HG03575 (cell line): ENCODE measurements around the gene STUB1.

Source experiments
- ATAC-seq: cut with Tn5 transposase; IDR thresholded peaks from one replicate; pipeline ENCODE4 v1.9.1; 2021; ENCODE audit not compliant: unreplicated experiment, insufficient number of reproducible peaks, low FRiP score; ENCODE audit errors: extremely low read depth

Gene STUB1

DNA sequence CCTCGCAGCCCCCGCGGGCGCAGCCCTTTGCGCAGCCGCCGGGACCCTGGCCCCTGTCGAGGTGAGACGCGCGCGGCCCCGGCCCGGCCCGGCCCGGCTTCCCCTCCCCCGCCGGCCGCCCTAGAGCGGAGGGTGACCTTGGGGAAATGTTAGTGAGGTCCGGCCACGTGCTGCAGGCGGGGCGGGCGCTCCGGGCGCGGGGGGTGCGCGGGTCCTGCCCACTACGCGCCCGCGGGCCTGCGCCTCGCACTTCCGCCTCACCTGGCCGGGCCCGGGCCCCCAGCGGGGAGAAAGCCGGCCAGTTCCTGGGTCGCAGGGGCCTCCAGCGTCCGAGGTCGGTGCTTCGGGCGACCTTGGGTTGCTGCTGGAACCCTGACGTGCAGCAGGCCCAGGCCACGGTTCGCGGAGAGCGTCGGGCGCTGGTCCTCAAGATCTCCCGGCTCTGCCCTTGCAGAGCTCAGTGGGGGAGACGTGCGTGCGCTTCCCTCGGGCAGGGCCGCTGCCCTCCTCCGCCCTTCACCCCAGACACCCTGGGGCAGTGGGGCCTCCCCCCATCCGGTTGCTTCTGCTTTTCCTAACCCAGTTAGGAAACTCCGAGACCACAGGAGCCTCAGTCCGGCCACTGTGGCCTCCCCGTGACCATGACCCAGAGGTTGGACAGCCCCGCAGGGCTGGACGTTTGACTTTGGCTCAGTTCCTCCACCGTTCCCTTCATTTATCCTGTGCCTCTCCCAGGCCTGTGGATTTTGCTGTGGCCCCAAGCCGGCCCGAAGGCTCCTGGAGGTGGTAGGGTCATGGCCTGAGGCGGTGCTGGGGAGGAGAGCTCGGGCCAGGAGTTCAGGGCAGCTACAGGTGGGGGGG, 37.8 kb upstream of the STUB1 start:
- ATAC-seq, result no peak

DNA sequence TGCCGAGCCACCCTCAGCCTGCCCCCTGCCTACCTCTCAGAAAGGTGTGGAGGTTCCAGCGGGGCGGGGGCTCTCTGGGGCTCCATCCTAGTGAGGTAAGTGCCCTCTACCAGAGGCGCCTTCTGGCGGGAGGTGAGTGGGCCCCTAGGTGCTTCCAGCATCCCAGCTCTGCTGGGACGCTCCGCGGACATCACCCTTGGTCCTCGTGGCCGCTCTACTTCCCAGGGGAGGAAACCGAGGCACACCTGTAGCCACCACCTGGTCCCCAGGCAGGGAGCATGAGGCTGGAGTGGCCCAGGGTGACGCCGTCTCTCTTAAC, 37.2 kb upstream of the STUB1 start:
- no peak for ATAC-seq

DNA sequence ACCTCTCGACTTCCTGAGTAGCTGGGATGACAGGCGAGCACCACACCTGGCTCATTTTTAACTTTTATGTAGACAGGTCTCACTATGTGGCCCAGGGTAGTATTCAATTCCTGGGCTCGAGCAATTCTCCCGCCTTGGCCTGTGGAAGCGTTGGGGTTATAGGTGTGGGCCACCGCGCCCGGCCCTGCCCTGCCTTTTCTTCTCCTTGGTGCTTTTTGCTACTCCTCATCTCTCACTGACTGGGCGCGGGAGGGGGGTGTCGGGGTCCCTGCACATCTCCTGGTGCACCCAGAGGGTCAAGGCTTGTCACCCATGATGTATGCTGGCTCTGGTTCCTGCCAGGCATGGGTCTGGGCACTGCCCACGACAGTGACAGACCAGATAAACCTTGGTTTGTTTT, 35.7 kb upstream of the STUB1 start:
- ATAC-seq, result no peak

DNA sequence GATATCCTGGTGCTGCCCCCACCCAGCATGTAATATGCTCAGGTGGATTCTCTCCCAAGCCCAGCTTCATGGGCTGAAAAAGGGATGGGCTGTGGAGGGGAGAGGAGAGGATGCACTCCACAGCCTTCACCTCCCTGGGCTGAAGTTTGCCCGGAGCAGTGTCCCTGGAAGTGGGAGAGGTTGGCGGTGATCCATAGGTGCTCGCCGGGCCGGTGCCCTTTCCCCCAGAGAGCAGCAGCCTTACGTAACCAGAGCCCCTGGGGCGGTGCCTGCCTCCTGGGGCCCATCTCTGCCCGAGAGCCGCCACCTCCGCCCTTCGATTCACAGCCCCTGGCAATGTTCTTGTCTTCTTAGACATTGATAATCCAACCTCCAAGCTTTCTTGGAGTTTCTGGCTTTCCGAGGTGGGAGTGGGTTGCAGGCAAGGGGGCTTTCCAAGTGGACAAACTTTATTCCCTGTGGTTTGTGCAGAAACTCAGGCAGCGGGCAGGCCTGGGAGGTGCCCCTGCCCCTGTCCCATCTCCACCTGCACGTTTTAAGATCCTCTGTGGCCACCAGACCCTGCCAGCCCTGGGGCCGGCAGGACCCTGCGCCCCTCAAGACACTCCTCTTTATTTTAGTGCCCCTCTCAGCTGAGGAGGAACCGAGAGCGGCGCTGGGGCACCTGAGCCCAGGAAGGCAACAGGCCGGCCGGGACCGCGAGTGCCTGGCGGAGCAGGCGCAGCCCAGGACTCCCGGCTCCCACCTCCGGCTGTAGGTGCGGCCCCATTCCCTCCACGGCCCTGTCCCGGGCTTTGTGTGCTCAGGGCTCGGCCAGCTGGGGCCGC, 34.1 kb upstream of the STUB1 start:
- no peak for ATAC-seq

DNA sequence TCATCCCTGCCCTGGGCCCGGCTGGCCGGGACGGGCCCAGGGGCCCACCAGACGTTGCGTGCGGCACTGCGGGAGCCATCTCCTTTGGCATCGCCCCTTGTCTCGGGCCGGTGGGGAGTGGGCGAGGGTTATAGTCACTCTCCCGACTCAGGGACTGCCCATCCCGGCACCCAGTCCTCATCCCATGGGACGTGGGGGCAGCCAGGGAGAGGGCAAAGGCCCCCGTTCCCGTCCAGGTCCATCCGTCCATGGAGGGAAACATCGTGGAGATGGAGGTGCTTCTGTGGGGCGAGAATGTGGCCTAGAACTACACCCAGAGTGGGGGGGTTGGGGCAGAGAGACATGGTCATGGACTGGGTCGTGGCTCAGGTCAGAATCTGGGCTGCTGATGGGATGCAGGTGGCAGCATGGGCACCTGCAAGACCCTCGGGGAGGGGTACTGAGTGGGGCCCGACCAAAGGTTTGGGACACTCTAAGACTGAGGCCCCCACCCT, 33.5 kb upstream of the STUB1 start:
- ATAC-seq, result no peak

- ATAC-seq, result no peak
Measured at GRCh38 chr16:647173-647902, 32.9 kb upstream of the STUB1 start.

DNA sequence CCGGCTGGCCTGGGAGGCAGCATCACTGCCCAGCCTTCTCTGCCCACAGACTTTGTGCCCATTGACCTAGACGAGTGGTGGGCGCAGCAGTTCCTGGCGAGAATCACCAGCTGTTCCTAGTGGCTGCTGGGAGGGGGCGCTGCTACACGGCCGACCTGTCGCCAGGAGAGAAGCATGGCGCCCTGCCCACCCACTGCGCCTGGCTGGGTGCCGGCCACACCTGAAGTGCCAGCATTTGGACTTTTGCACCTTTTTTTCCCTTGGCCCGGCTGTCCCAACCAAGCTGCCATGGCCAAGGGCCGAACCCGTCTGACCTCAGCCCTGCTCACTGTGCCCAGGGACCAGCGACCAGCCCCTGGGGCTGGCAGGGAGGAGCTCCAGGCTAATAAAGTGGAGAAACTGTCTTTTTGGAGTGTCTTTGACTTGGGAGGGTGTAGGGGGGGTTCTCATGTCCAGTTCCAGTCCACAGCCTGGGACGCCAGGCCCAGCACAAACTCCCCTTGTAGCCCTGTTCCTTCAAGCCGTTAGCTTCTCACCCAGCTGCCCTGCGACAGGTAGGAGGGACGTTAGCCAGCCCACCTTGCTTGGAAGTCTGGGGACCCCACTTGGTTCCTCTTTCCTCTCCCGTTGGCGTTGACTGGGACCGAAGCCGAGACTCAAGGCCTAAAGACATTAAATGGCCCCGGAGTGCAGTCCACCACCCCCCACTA, 32.0 kb upstream of the STUB1 start:
- no peak for ATAC-seq

GRCh38 chr16:648781-649589, 31.2 kb upstream of the STUB1 start, which contains the start of gene WDR90:
WDR90 (plus strand) TSS chr16:649365; CDS start chr16:649417, 52 bp downstream.
- no peak for ATAC-seq

- ATAC-seq, result no peak
Measured at GRCh38 chr16:649631-650030, 30.6 kb upstream of the STUB1 start.

DNA sequence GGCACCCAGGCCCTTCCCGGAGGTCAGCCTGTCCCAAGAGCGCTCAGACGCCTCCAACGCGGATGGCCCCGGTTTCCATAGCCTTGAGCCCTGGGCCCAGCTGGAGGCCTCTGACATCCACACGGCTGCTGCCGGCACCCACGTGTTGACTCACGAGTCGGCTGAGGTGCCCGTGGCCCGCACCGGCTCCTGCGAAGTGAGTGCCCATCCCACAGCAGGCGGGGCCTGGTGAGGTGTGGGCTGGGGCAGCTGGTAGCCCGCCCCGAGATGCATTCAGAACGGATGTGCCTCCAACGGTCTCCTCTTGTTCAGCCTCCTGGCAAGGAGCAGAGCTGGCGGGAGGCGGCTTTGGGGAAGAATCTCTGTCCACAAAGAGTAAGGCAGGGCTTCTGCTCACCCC, 28.4 kb upstream of the STUB1 start:
- ATAC-seq, result no peak

GRCh38 chr16:652454-653305, 27.5 kb upstream of the STUB1 start:
- ATAC-seq, result no peak

- no peak for ATAC-seq
Measured at GRCh38 chr16:654034-654433, 26.2 kb upstream of the STUB1 start.

DNA sequence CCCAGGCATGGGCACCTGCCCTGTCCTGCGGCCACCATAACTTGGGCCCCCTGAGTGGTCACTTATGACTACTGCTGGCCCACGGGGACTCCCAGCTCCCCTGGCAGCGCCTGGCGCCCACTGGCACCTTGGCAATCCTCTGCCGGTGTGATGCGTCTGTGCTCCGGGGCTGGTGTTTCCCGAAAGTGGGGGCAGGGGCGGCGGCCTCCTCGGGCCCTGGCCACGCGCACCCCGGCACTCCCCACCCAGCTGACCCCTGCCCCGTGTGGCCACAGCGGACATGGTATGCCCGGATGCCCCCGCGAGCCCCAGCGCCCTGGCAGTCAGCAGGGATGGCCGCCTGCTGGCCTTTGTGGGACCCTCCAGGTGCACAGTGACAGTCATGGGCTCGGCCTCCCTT, 22.7 kb upstream of the STUB1 start:
- no peak for ATAC-seq

- ATAC-seq, result no peak
Measured at GRCh38 chr16:658679-659571, 21.3 kb upstream of the STUB1 start.

DNA sequence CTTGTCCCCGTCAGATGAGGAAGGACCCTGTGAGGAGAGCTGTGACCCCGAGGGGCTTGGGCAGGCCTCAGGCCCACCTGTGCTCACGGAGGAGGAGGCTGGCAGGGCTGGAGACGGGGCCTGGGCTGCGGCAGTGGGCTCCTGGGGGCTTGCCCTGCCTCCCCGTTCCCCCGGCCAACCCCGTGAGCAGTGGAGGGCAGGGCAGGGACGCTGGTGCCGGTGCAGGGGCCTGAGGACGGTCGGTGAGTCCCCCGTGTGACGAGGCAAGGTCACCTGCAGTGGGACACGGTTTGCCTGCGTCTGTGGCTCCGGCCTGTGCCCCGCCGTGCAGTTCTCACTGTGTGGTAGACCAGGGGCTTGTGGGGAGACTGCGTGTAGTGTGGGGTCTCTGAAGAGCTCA, 20.6 kb upstream of the STUB1 start:
- no peak for ATAC-seq

- ATAC-seq, result no peak
Measured at GRCh38 chr16:660132-660458, 20.1 kb upstream of the STUB1 start.
